Pancreas (tissue), 10 donors: Measurements from ENCODE around the gene COL25A1. TPM values are rescaled to one million over a fixed set of nuclear protein-coding genes. Genes with fewer than 3 reads are reported as not detected.

Experiments used
- ATAC-seq, 4 donors: fragments of 200-7000 bp; cut with Tn5 transposase; one replicate each; pipeline versions ENCODE4 v1.8.0 to v1.9.1; 2020; ENCODE audit warnings: mild to moderate bottlenecking in 4 of 4, moderate library complexity in 4 of 4
- DNase-seq, 6 donors: peaks; one replicate each; pipeline ENCODE4 v3.0.0-alpha.2; 2020
- FAIRE-seq: peaks from 2 replicates; lab custom pipeline; 2012; peaks lifted over from hg19 to GRCh38; lab: Jason Lieb, UNC
- H3K27ac ChIP-seq, 4 donors: fragments of 200-600 bp; sonication (generic); 1 replicate in 3 of 4; 2 replicates in 1 of 4; pipeline versions ENCODE4 v1.5.0 to v1.8.0; 2020
- H3K27me3 ChIP-seq, 4 donors: fragments of 200-600 bp; one replicate each; pipeline ENCODE4 v1.8.0; 2021
- H3K36me3 ChIP-seq, 3 donors: fragments of 200-600 bp; sonication (generic) in 1 of 3; one replicate each; pipeline versions ENCODE4 v1.5.0 to v1.8.0; 2020 to 2021
- H3K4me1 ChIP-seq, 3 donors: fragments of 200-600 bp; one replicate each; pipeline ENCODE4 v1.8.0; 2021
- H3K4me3 ChIP-seq, 4 donors: fragments of 200-600 bp; sonication (generic) in 2 of 4; one replicate each; pipeline versions ENCODE4 v1.5.0 to v1.8.0; 2020 to 2021
- H3K9me3 ChIP-seq, 4 donors: fragments of 200-600 bp; one replicate each; pipeline ENCODE4 v1.8.0; 2021
- CTCF ChIP-seq, 4 donors: fragments of 200-600 bp; sonication (generic) in 3 of 4; IDR thresholded peaks; one replicate each; pipeline versions ENCODE4 v1.5.0 to v1.8.0; 2021; ENCODE audit warnings: antibody characterized with exemption in 4 of 4
- WGBS, 2 donors: extraction: QIAGEN DNeasy Blood & Tissue Kit; methylation state at CpG; one replicate each; pipeline ENCODE4 v1.1.7; 2013; 5-methylcytosine and 5-hydroxymethylcytosine counted together
- intact Hi-C, 3 donors: fragments of 100-400 bp; cut with DNase I; formaldehyde crosslinking; loops; one replicate each; pipeline versions ENCODE4 v1.11.1 to v1.14.2; 2022
- polyA plus RNA-seq, 2 donors: library from polyadenylated mRNA; stranded (reverse); fragments of 200-250 nt; gene quantifications; one replicate each; pipeline ENCODE4 v1.2.3, GENCODE V29; 2013
- total RNA-seq, 6 donors: library from RNA; stranded (reverse); fragmentation: NEBNext Ultra II Directional in 4 of 6; extraction: Animal tissue kit (Norgen Biotek cat#: 25700) in 4 of 6; gene quantifications; one replicate each; pipeline versions ENCODE4 v1.2.1 to v1.2.4, GENCODE V29; 2021 to 2023
- donor health status: healthy with polysubstance abuse.
- donor health status: DM: no; HTN: no; CAD: no; lungs with moderate emphysema.
- donor health status: DM: no; HTN: no; CAD: no.
- donor health status: control.
- donor health status: control.
- donor health status: Bipolar disorder and iron deficiency.
- donor health status: DM: yes; HTN: yes; CAD: no.
- donor health status: DM: no; HTN: no; CAD: no.
- donor health status: DM: no; HTN: no; CAD: no.
- donor health status: DM: yes; HTN: yes; CAD: no.

The COL25A1 gene
- total and polyA plus RNA-seq, 8 donors = 0.08 to 0.46 (median 0.22) TPM

GRCh38 chr4:109154424-109154823 lies 148.0 kb downstream of the COL25A1 start:
- FAIRE-seq (no peak), ATAC-seq (no peak), DNase-seq (no peak)
- Histone ChIP-seq H3K27ac (no peak overlapping the region), H3K4me1 (no peaks in the 10 kb centered on the region), H3K9me3 (no peaks in the 10 kb centered on the region), H3K27me3 (no peaks in the 10 kb centered on the region), H3K4me3 (no peak overlapping the region), H3K36me3 (no peaks in the 10 kb centered on the region)
- TF ChIP-seq CTCF (IDR thresholded peaks at IDR 0.05) = no peak
- intact Hi-C loops = no loop called here
- WGBS, 2 donors = 62 to 75% methylated on average over 4 of the region's 4 CpGs

GRCh38 chr4:109149836-109150235 lies 152.6 kb downstream of the COL25A1 start:
- ATAC-seq (no peak), DNase-seq (no peak), FAIRE-seq (no peak)
- no peak for TF ChIP-seq CTCF (IDR thresholded peaks at IDR 0.05)
- Histone ChIP-seq H3K27me3 (no peaks in the 10 kb centered on the region), H3K36me3 (no peaks in the 10 kb centered on the region), H3K9me3 (no peaks in the 10 kb centered on the region), H3K4me1 (no peaks in the 10 kb centered on the region), H3K4me3 (no peak overlapping the region), H3K27ac (no peak overlapping the region)
- intact Hi-C loops = no loop called here

GRCh38 chr4:109148577-109149075 lies 153.8 kb downstream of the COL25A1 start:
- H3K4me3 ChIP-seq = no peak overlapping the region
- DNase-seq = no peak
- H3K27ac ChIP-seq = no peak overlapping the region
- H3K9me3 ChIP-seq = no peaks in the 10 kb centered on the region
- intact Hi-C loops = no loop called here
- ATAC-seq = no peak
- no peak for TF ChIP-seq CTCF (IDR thresholded peaks at IDR 0.05)
- no peak for FAIRE-seq
- H3K4me1 ChIP-seq = no peaks in the 10 kb centered on the region
- H3K27me3 ChIP-seq = no peaks in the 10 kb centered on the region
- H3K36me3 ChIP-seq = no peaks in the 10 kb centered on the region
- WGBS, 2 donors = 71 to 87% methylated on average over 2 of the region's 2 CpGs

- no peak for ATAC-seq
Observed at GRCh38 chr4:109147135-109147534, 155.3 kb downstream of the COL25A1 start.

More at GRCh38 chr4:109147135-109147534, 155.3 kb downstream of the COL25A1 start:
- intact Hi-C loops = no loop called here
- H3K4me1 ChIP-seq = no peaks in the 10 kb centered on the region
- H3K27me3 ChIP-seq = no peaks in the 10 kb centered on the region
- no peak overlapping the region for H3K27ac ChIP-seq
- no peaks in the 10 kb centered on the region for H3K36me3 ChIP-seq
- no peaks in the 10 kb centered on the region for H3K9me3 ChIP-seq
- no peak for TF ChIP-seq CTCF (IDR thresholded peaks at IDR 0.05)
- DNase-seq (no peak), FAIRE-seq (no peak)
- WGBS, 2 donors = 63 to 70% methylated on average over 1 of the region's 1 CpG
- H3K4me3 ChIP-seq = no peak overlapping the region
